HAP-1 (cell line): ENCODE data around the gene MCFD2.
A peak's percentile ranks its signal among the peaks of the same experiment; 100 is the strongest.
"Not testable (repeated sequence)": the region's sequence is repeated elsewhere in the genome, so short reads cannot be mapped to it uniquely, and the experiment has no call there.

Source experiments
- DNase-seq, 2 experiments: peaks; one replicate each; pipeline ENCODE4 v3.0.0-alpha.2; 2016 to 2020; ENCODE audit warnings: low spot score in 2 of 2
- H3K27me3 ChIP-seq: fragments of 250-450 bp; sonication (Bioruptor Pico); 2 replicates; pipeline ENCODE4 v1.5.1; 2020; ENCODE audit warnings: low read depth, mild to moderate bottlenecking, moderate library complexity
- H3K36me3 ChIP-seq: fragments of 250-450 bp; sonication (Bioruptor Pico); replicated peaks from 2 replicates; pipeline ENCODE4 v1.5.1; 2020; ENCODE audit warnings: mild to moderate bottlenecking
- H3K4me1 ChIP-seq: fragments of 250-450 bp; sonication (Bioruptor Pico); 2 replicates; pipeline ENCODE4 v1.5.1; 2020; ENCODE audit warnings: mild to moderate bottlenecking
- H3K4me3 ChIP-seq: fragments of 250-450 bp; sonication (Bioruptor Pico); 2 replicates; pipeline ENCODE4 v1.5.1; 2020; ENCODE audit warnings: mild to moderate bottlenecking, moderate library complexity
- H3K9me3 ChIP-seq: fragments of 250-450 bp; sonication (Bioruptor Pico); 2 replicates; pipeline ENCODE4 v1.5.1; 2020; ENCODE audit warnings: mild to moderate bottlenecking, moderate library complexity
- in situ Hi-C: fragments of 300-500 bp; cut with MboI; formaldehyde crosslinking; loops from 3 replicates; pipeline ENCODE4 v1.14.3; 2020; ENCODE audit warnings: low sequenced_read_pairs, inconsistent platforms, mixed read lengths

Gene MCFD2

GRCh38 chr2:46878240-46878877, 37.2 kb downstream of the MCFD2 start:
- Histone ChIP-seq H3K27me3 (no peaks in the 10 kb centered on the region), H3K36me3 (no peaks in the 10 kb centered on the region), H3K4me1 (no peaks in the 10 kb centered on the region; the same call in 1 of the 2 replicates), H3K4me3 (no peak overlapping the region), H3K9me3 (no peaks in the 10 kb centered on the region)
- no peak for DNase-seq
- in situ Hi-C loops = no loop called here

- Histone ChIP-seq H3K4me3 (no peak overlapping the region), H3K27me3 (no peaks in the 10 kb centered on the region), H3K36me3 (no peaks in the 10 kb centered on the region), H3K4me1 (no peaks in the 10 kb centered on the region; the same call in 1 of the 2 replicates), H3K9me3 (no peaks in the 10 kb centered on the region)
- in situ Hi-C loops = no loop called here
- no peak for DNase-seq
These were observed 37.9 kb downstream of the MCFD2 start for GRCh38 chr2:46877619-46878113.

- peak; percentile 20 to 50 for DNase-seq
- Histone ChIP-seq H3K27me3 (no peaks in the 10 kb centered on the region), H3K4me1 (no peaks in the 10 kb centered on the region; the same call in 1 of the 2 replicates), H3K4me3 (no peak overlapping the region), H3K9me3 (no peaks in the 10 kb centered on the region), H3K36me3 (no peaks in the 10 kb centered on the region)
- in situ Hi-C loops = no loop called here
These were observed 38.7 kb downstream of the MCFD2 start for GRCh38 chr2:46876741-46877384.

- H3K36me3 ChIP-seq, H3K4me1 ChIP-seq, H3K27me3 ChIP-seq, H3K4me3 ChIP-seq, H3K9me3 ChIP-seq, in situ Hi-C loops, DNase-seq: not testable (repeated sequence)
These were observed 39.5 kb downstream of the MCFD2 start for GRCh38 chr2:46875962-46876689.

- Histone ChIP-seq H3K27me3 (no peaks in the 10 kb centered on the region), H3K4me1 (no peaks in the 10 kb centered on the region; the same call in 1 of the 2 replicates), H3K36me3 (no peaks in the 10 kb centered on the region), H3K9me3 (no peaks in the 10 kb centered on the region), H3K4me3 (no peak overlapping the region)
- in situ Hi-C loops = no loop called here
- DNase-seq = no peak
These were observed 40.2 kb downstream of the MCFD2 start for GRCh38 chr2:46875226-46875899.

- H3K36me3 ChIP-seq = no peaks in the 10 kb centered on the region
- H3K4me1 ChIP-seq = no peaks in the 10 kb centered on the region; the same call in 1 of the 2 replicates
- no peak overlapping the region for H3K4me3 ChIP-seq
- no peaks in the 10 kb centered on the region for H3K27me3 ChIP-seq
- no peaks in the 10 kb centered on the region for H3K9me3 ChIP-seq
- in situ Hi-C loops = no loop called here
- DNase-seq = no peak
These were observed 41.2 kb downstream of the MCFD2 start for GRCh38 chr2:46874236-46874929.

- Histone ChIP-seq H3K9me3 (no peaks in the 10 kb centered on the region), H3K36me3 (no peaks in the 10 kb centered on the region), H3K4me1 (no peaks in the 10 kb centered on the region; the same call in 1 of the 2 replicates), H3K27me3 (no peaks in the 10 kb centered on the region), H3K4me3 (no peak overlapping the region)
- in situ Hi-C loops = no loop called here
- DNase-seq = peak in 1 of 2 experiments; percentile 32
These were observed 42.0 kb downstream of the MCFD2 start for GRCh38 chr2:46873604-46874068.

- H3K4me1 ChIP-seq = no peaks in the 10 kb centered on the region; the same call in 1 of the 2 replicates
- H3K9me3 ChIP-seq = no peaks in the 10 kb centered on the region
- H3K27me3 ChIP-seq = no peaks in the 10 kb centered on the region
- no peaks in the 10 kb centered on the region for H3K36me3 ChIP-seq
- in situ Hi-C loops = no loop called here
- H3K4me3 ChIP-seq = no peak overlapping the region
- DNase-seq = no peak
These were observed 42.6 kb downstream of the MCFD2 start for GRCh38 chr2:46872902-46873603.

- in situ Hi-C loops = no loop called here
- no peaks in the 10 kb centered on the region for H3K36me3 ChIP-seq
- DNase-seq = no peak
- no peaks in the 10 kb centered on the region for H3K27me3 ChIP-seq
- H3K4me1 ChIP-seq = no peaks in the 10 kb centered on the region; the same call in 1 of the 2 replicates
- no peak overlapping the region for H3K4me3 ChIP-seq
- no peaks in the 10 kb centered on the region for H3K9me3 ChIP-seq
These were observed 43.6 kb downstream of the MCFD2 start for GRCh38 chr2:46871976-46872381.

- H3K9me3 ChIP-seq = peaks cover under 1% of the 10 kb centered on the region; the same call in 1 of the 2 replicates
- H3K27me3 ChIP-seq = no peaks in the 10 kb centered on the region
- H3K4me1 ChIP-seq = no peaks in the 10 kb centered on the region
- no peak overlapping the region for H3K4me3 ChIP-seq
- in situ Hi-C loops = no loop called here
- no peaks in the 10 kb centered on the region for H3K36me3 ChIP-seq
- no peak for DNase-seq
These were observed 45.4 kb downstream of the MCFD2 start for GRCh38 chr2:46870051-46870839.

GRCh38 chr2:46869621-46870020, 46.0 kb downstream of the MCFD2 start:
- Histone ChIP-seq H3K36me3 (no peaks in the 10 kb centered on the region), H3K9me3 (peaks cover 2% of the 10 kb centered on the region; the same call in 1 of the 2 replicates), H3K27me3 (no peaks in the 10 kb centered on the region), H3K4me3 (no peak overlapping the region), H3K4me1 (no peaks in the 10 kb centered on the region)
- DNase-seq = no peak
- in situ Hi-C loops = no loop called here

- Histone ChIP-seq H3K27me3 (no peaks in the 10 kb centered on the region), H3K4me1 (no peaks in the 10 kb centered on the region), H3K9me3 (peaks cover 2% of the 10 kb centered on the region; the same call in 1 of the 2 replicates), H3K36me3 (no peaks in the 10 kb centered on the region), H3K4me3 (no peak overlapping the region)
- DNase-seq = no peak
- in situ Hi-C loops = no loop called here
These were observed 48.8 kb downstream of the MCFD2 start for GRCh38 chr2:46866770-46867246.
